Lower lobe of right lung (tissue), 2 donors: Measurements from ENCODE around the gene EXOC1L. TPM values are rescaled to one million over a fixed set of nuclear protein-coding genes. Genes with fewer than 3 reads are reported as not detected.

Experiments
- ATAC-seq, 2 donors: fragments of 200-7000 bp; cut with Tn5 transposase; one replicate each; pipeline ENCODE4 v1.9.1; 2020 to 2022; ENCODE audit warnings: mild to moderate bottlenecking in 2 of 2, moderate library complexity in 2 of 2
- DNase-seq: peaks from one replicate; pipeline ENCODE4 v3.0.0-alpha.2; 2020
- H3K27ac ChIP-seq: fragments of 200-600 bp; one replicate; pipeline ENCODE4 v1.8.0; 2022
- H3K27me3 ChIP-seq: fragments of 200-600 bp; one replicate; pipeline ENCODE4 v1.8.0; 2022; ENCODE audit warnings: low read depth
- H3K36me3 ChIP-seq: fragments of 200-600 bp; one replicate; pipeline ENCODE4 v1.8.0; 2022; ENCODE audit warnings: mild to moderate bottlenecking
- H3K4me1 ChIP-seq: fragments of 200-600 bp; one replicate; pipeline ENCODE4 v1.8.0; 2022
- H3K4me3 ChIP-seq: fragments of 200-600 bp; one replicate; pipeline ENCODE4 v1.8.0; 2022; ENCODE audit warnings: mild to moderate bottlenecking
- H3K9me3 ChIP-seq: fragments of 200-600 bp; one replicate; pipeline ENCODE4 v1.8.0; 2022
- CTCF ChIP-seq: fragments of 200-600 bp; IDR thresholded peaks from one replicate; pipeline ENCODE4 v1.8.0; 2022; ENCODE audit warnings: antibody characterized with exemption, mild to moderate bottlenecking
- intact Hi-C: fragments of 100-400 bp; cut with DNase I; formaldehyde crosslinking; loops from one replicate; pipeline ENCODE4 v1.11.0; 2022
- long read RNA-seq: library from polyadenylated mRNA; unstranded; transcript quantifications from one replicate; pipeline ENCODE4 v2.0.0, GENCODE V29; 2021
- total RNA-seq: library from RNA; stranded (reverse); fragmentation: NEBNext Ultra II Directional; extraction: Animal tissue kit (Norgen Biotek cat#: 25700); gene quantifications from one replicate; pipeline ENCODE4 v1.2.1, GENCODE V29; 2021
- donor health status: DM: no; HTN: yes; CAD: no; lungs with severe emphysema.

Gene EXOC1L
- total RNA-seq: not detected
- long read RNA-seq: 0 reads

- Histone ChIP-seq H3K36me3 (no peaks in the 10 kb centered on the region), H3K4me3 (peak within 1 kb of the TSS; percentile 27), H3K9me3 (no peaks in the 10 kb centered on the region), H3K27ac (no peak within 1 kb of the TSS), H3K27me3 (no peaks in the 10 kb centered on the region), H3K4me1 (no peaks in the 10 kb centered on the region)
- intact Hi-C loops: no loop called here
- no peak for TF ChIP-seq CTCF
- no peak for DNase-seq
- ATAC-seq: no peak
These were observed at the start of gene EXOC1L for GRCh38 chr4:55819634-55820033. EXOC1L (plus strand) TSS chr4:55819790; CDS start chr4:55820027, 237 bp downstream.

GRCh38 chr4:55770662-55771061 is 48.9 kb upstream of the EXOC1L start:
- Histone ChIP-seq H3K27ac (no peak overlapping the region), H3K27me3 (no peaks in the 10 kb centered on the region), H3K4me3 (no peak overlapping the region), H3K36me3 (no peaks in the 10 kb centered on the region), H3K9me3 (no peaks in the 10 kb centered on the region), H3K4me1 (no peaks in the 10 kb centered on the region)
- DNase-seq (no peak), ATAC-seq (no peak)
- TF ChIP-seq CTCF: no peak
- intact Hi-C loops: no loop called here

GRCh38 chr4:55781341-55781740 is 38.2 kb upstream of the EXOC1L start:
- no peaks in the 10 kb centered on the region for H3K4me1 ChIP-seq

GRCh38 chr4:55781812-55782211 is 37.8 kb upstream of the EXOC1L start:
- Histone ChIP-seq H3K36me3 (no peaks in the 10 kb centered on the region), H3K27ac (no peak overlapping the region), H3K27me3 (no peaks in the 10 kb centered on the region), H3K4me1 (no peaks in the 10 kb centered on the region), H3K4me3 (no peak overlapping the region), H3K9me3 (no peaks in the 10 kb centered on the region)
- ATAC-seq: peak; percentile 32 to 37
- TF ChIP-seq CTCF: no peak
- no peak for DNase-seq
- intact Hi-C loops: no loop called here

More at GRCh38 chr4:55781341-55781740, 38.2 kb upstream of the EXOC1L start:
- intact Hi-C loops: no loop called here
- ATAC-seq: no peak
- DNase-seq: no peak
- H3K36me3 ChIP-seq: no peaks in the 10 kb centered on the region
- no peaks in the 10 kb centered on the region for H3K9me3 ChIP-seq
- H3K27me3 ChIP-seq: no peaks in the 10 kb centered on the region
- H3K27ac ChIP-seq: no peak overlapping the region
- H3K4me3 ChIP-seq: no peak overlapping the region
- no peak for TF ChIP-seq CTCF

GRCh38 chr4:55783584-55783983 is 36.0 kb upstream of the EXOC1L start:
- H3K36me3 ChIP-seq: no peaks in the 10 kb centered on the region
- no peak for TF ChIP-seq CTCF
- H3K4me3 ChIP-seq: no peak overlapping the region
- no peaks in the 10 kb centered on the region for H3K4me1 ChIP-seq
- no peaks in the 10 kb centered on the region for H3K9me3 ChIP-seq
- DNase-seq (no peak), ATAC-seq (no peak)
- intact Hi-C loops: no loop called here
- H3K27me3 ChIP-seq: no peaks in the 10 kb centered on the region
- no peak overlapping the region for H3K27ac ChIP-seq

- Histone ChIP-seq H3K9me3 (no peaks in the 10 kb centered on the region), H3K4me3 (no peak overlapping the region), H3K27ac (no peak overlapping the region), H3K4me1 (no peaks in the 10 kb centered on the region), H3K27me3 (no peaks in the 10 kb centered on the region), H3K36me3 (no peaks in the 10 kb centered on the region)
- DNase-seq: no peak
- intact Hi-C loops: no loop called here
- no peak for TF ChIP-seq CTCF
- ATAC-seq: no peak
These were observed 34.8 kb upstream of the EXOC1L start for GRCh38 chr4:55784747-55785146.
